ENCODE results near the gene WDFY4. TPM values are rescaled to one million over a fixed set of nuclear protein-coding genes. Genes with fewer than 3 reads are reported as not detected.

Gene WDFY4
- total and polyA plus RNA-seq, 9 of the 15 experiments (the other 6 are each of a cell fraction or from before 2014, with no cell fraction given), result 0.01 to 0.02 (median 0.01) TPM; not detected in 6

GRCh38 chr10:48814933-48815332 is 130.3 kb downstream of the WDFY4 start (continued):
- TF ChIP-seq, protein P1, sequence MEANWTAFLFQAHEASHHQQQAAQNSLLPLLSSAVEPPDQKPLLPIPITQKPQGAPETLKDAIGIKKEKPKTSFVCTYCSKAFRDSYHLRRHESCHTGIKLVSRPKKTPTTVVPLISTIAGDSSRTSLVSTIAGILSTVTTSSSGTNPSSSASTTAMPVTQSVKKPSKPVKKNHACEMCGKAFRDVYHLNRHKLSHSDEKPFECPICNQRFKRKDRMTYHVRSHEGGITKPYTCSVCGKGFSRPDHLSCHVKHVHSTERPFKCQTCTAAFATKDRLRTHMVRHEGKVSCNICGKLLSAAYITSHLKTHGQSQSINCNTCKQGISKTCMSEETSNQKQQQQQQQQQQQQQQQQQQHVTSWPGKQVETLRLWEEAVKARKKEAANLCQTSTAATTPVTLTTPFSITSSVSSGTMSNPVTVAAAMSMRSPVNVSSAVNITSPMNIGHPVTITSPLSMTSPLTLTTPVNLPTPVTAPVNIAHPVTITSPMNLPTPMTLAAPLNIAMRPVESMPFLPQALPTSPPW (CRISPR knock-in tag; IDR thresholded peaks at IDR 0.05), result no peak

- no peaks in the 10 kb centered on the region for H3K4me1 ChIP-seq (replicated peaks in 1 of 2; ENCODE audit: control insufficient read depth in 2 of 2, insufficient read depth in 2 of 2, low read length in 2 of 2)
- H3K4me2 ChIP-seq (ENCODE audit: insufficient read depth, low read length), result no peak overlapping the region
- DNase-seq (ENCODE audit: extremely low read depth in 1 of 4, low spot score in 3 of 4) (no peak), ATAC-seq (no peak), FAIRE-seq (no peak)
- H3K9ac ChIP-seq (ENCODE audit: insufficient read depth in 1 of 2, low read depth in 2 of 2, low read length in 2 of 2), result no peak overlapping the region
- peaks cover 3% of the 10 kb centered on the region; the same call in 1 of the 2 replicates for H4K20me1 ChIP-seq (replicated peaks; ENCODE audit: control insufficient read depth, insufficient read depth, low read length)
- no peak for TF ChIP-seq GTF2E2 (tag; IDR thresholded peaks at IDR 0.05)
- TF ChIP-seq EGR1 (conservative IDR thresholded peaks at IDR 0.05), result no peak
- TF ChIP-seq OTX1 (CRISPR knock-in tag; IDR thresholded peaks at IDR 0.05), result no peak
- no peak for TF ChIP-seq MCM7 (IDR thresholded peaks at IDR 0.05)
- TF ChIP-seq ETV6 (IDR thresholded peaks at IDR 0.05; ENCODE audit: borderline replicate concordance in 1 of 2, low read depth in 2 of 2, low read length in 1 of 2), result no peak
- TF ChIP-seq ETV6 (CRISPR knock-in tag; IDR thresholded peaks at IDR 0.05; ENCODE audit: borderline replicate concordance), result no peak
- no peak for TF ChIP-seq THRA (IDR thresholded peaks at IDR 0.05)
- TF ChIP-seq, protein P2, sequence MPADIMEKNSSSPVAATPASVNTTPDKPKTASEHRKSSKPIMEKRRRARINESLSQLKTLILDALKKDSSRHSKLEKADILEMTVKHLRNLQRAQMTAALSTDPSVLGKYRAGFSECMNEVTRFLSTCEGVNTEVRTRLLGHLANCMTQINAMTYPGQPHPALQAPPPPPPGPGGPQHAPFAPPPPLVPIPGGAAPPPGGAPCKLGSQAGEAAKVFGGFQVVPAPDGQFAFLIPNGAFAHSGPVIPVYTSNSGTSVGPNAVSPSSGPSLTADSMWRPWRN (IDR thresholded peaks at IDR 0.05; ENCODE audit: low read depth), result no peak
- no peak for TF ChIP-seq TGIF2 (CRISPR knock-in tag; IDR thresholded peaks at IDR 0.05)
- TF ChIP-seq, protein P3, sequence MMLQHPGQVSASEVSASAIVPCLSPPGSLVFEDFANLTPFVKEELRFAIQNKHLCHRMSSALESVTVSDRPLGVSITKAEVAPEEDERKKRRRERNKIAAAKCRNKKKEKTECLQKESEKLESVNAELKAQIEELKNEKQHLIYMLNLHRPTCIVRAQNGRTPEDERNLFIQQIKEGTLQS (IDR thresholded peaks at IDR 0.05), result no peak
- TF ChIP-seq, protein P3 (CRISPR knock-in tag; conservative IDR thresholded peaks at IDR 0.05), result no peak
- no peak for TF ChIP-seq ERF (CRISPR knock-in tag; IDR thresholded peaks at IDR 0.05)
- no peak for TF ChIP-seq NFYB (IDR thresholded peaks at IDR 0.05; ENCODE audit: extremely low read depth, insufficient read length)
- no peak for TF ChIP-seq ZNF696 (CRISPR knock-in tag; conservative IDR thresholded peaks at IDR 0.05)
- 2% methylated on average over 10 of the region's 10 CpGs for WGBS (ENCODE audit: insufficient coverage, low coverage, missing lambda C conversion rate)
- no peaks in the 10 kb centered on the region for H3K9me3 ChIP-seq (replicated peaks; ENCODE audit: control insufficient read depth, insufficient read depth, low read depth, low read length)
- ChIA-PET CTCF (ENCODE audit: low intra/inter-chr PET ratio) (no interaction called here), POLR2A (interaction anchor here (1.3 kb wide), 1 partner anchor 41 kb away, joined by 3 read pairs; no protein-coding TSS in a partner anchor)
- H3K79me2 ChIP-seq (ENCODE audit: control insufficient read depth, insufficient read depth, low read length), result no peaks in the 10 kb centered on the region
- BruUV-seq (replicated peaks), result no TSS peak
- in situ Hi-C loops (cut with MboI) (no loop called here), intact Hi-C loops (cut with micrococcal nuclease) (no loop called here)
- H3K4me3 ChIP-seq, result no peak overlapping the region
- no peaks in the 10 kb centered on the region for H3K9me1 ChIP-seq (ENCODE audit: control insufficient read depth, insufficient read depth, low read length)
- H3K27ac ChIP-seq (ENCODE audit: extremely low read depth, low read depth, low read length), result no peak overlapping the region
- H2AFZ ChIP-seq (ENCODE audit: low read depth, low read length), result no peak overlapping the region
- H3K27me3 ChIP-seq (ENCODE audit: control insufficient read depth in 2 of 2, insufficient read depth in 2 of 2, low read length in 2 of 2), result peaks cover 16 to 61% of the 10 kb centered on the region in 2 experiments; a peak in 4 of 5 replicates
- no peaks in the 10 kb centered on the region for H3K36me3 ChIP-seq (ENCODE audit: control insufficient read depth, insufficient read depth, low read length)
Measured at GRCh38 chr10:48817141-48817540, 132.5 kb downstream of the WDFY4 start.
